Measurements from ENCODE around the gene ADIPOQ. TPM values are rescaled to one million over a fixed set of nuclear protein-coding genes. Genes with fewer than 3 reads are reported as not detected.
"Not testable (repeated sequence)": the region's sequence is repeated elsewhere in the genome, so short reads cannot be mapped to it uniquely, and the experiment has no call there.

ADIPOQ gene
- total RNA-seq, 1 experiment from 2014 or later, result not detected

- Histone ChIP-seq H3K79me2 (ENCODE audit: insufficient read depth, low read length) (no peaks in the 10 kb centered on the region), H3K23me2 (ENCODE audit: insufficient read length, low read depth, low read length, poor library complexity, severe bottlenecking) (no peaks in the 10 kb centered on the region), H3K79me1 (ENCODE audit: insufficient read depth, low read depth, low read length, poor library complexity, severe bottlenecking) (no peaks in the 10 kb centered on the region), H3K18ac (ENCODE audit: insufficient read length, low read depth, low read length) (no peak overlapping the region), H2BK20ac (ENCODE audit: low read depth, low read length, poor library complexity, severe bottlenecking) (no peak overlapping the region), H4K20me1 (ENCODE audit: control insufficient read depth, insufficient read depth, insufficient read length) (no peaks in the 10 kb centered on the region), H3K4ac (ENCODE audit: low read depth, low read length) (no peak overlapping the region), H3K9me3 (ENCODE audit: control insufficient read depth, low read depth, low read length) (no peaks in the 10 kb centered on the region), H3K4me2 (ENCODE audit: insufficient read depth, insufficient read length, low read length) (no peak overlapping the region), H3K27me3 (ENCODE audit: insufficient read depth, low read length) (no peaks in the 10 kb centered on the region), H3K9ac (ENCODE audit: extremely low read depth, insufficient read length, low read length) (no peak overlapping the region), H3K56ac (ENCODE audit: insufficient read length, low read depth, low read length) (no peak overlapping the region), H4K8ac (replicated peaks; ENCODE audit: insufficient read length, low read depth, low read length) (no peak overlapping the region), H3K27ac (ENCODE audit: insufficient read length, low read depth, low read length) (no peak overlapping the region), H3K14ac (ENCODE audit: insufficient read depth, low read length) (no peak overlapping the region), H2BK120ac (ENCODE audit: low read depth, low read length, poor library complexity, severe bottlenecking) (no peak overlapping the region), H2BK12ac (ENCODE audit: insufficient read length, low read depth, low read length) (no peak overlapping the region), H3K23ac (ENCODE audit: insufficient read length, low read depth, low read length) (no peak overlapping the region), H3K4me1 (ENCODE audit: insufficient read depth, low read length) (peaks cover 11% of the 10 kb centered on the region; the same call in 1 of the 2 replicates), H2BK5ac (ENCODE audit: insufficient read length, low read length) (no peak overlapping the region), H4K91ac (ENCODE audit: insufficient read length, low read depth, low read length) (no peak overlapping the region), H4K5ac (ENCODE audit: insufficient read length, low read depth, low read length) (no peak overlapping the region), H3T11ph (ENCODE audit: low read length) (no peak overlapping the region), H2BK15ac (ENCODE audit: low read depth, low read length) (no peak overlapping the region), H2AFZ (ENCODE audit: low read length) (no peak overlapping the region), H2AK5ac (ENCODE audit: insufficient read length, low read length) (no peak overlapping the region)
- H3K27me3 Mint-ChIP-seq (ENCODE audit: low read depth), result no peaks in the 10 kb centered on the region
- peak overlapping the region; percentile 1 to 75 (median 25); a peak in 4 of 7 replicates for H3K27ac Mint-ChIP-seq
- no peak for TF ChIP-seq CTCF (conservative IDR thresholded peaks at IDR 0.05)
- H3K4me1 Mint-ChIP-seq, result peaks cover 47 to 56% of the 10 kb centered on the region in 2 experiments
- DNase-seq, result no peak
- H3K9me3 Mint-ChIP-seq, result peaks cover 4 to 6% of the 10 kb centered on the region in 2 experiments; a peak in 3 of 5 replicates
- no CpG with 5 or more reads among the region's 6 CpGs for WGBS (ENCODE audit: extremely low coverage, insufficient read length, low lambda C conversion rate)
- H3K36me3 Mint-ChIP-seq (ENCODE audit: insufficient read depth in 1 of 3, low read depth in 3 of 3), result 0 out of 7 replicates have a peak, but pooled peaks cover 0 to 4% (median 0%) of the 10 kb centered on the region in 3 experiments
- H3K4me3 Mint-ChIP-seq, result peak overlapping the region in 1 of 2 experiments; percentile 33; a peak in 1 of 5 replicates
Observed at GRCh38 chr3:186888569-186888968, 46.1 kb downstream of the ADIPOQ start.

- H3K36me3 Mint-ChIP-seq (ENCODE audit: insufficient read depth in 1 of 3, low read depth in 3 of 3); DNase-seq: not testable (repeated sequence)
Observed at GRCh38 chr3:186889698-186890097, 47.2 kb downstream of the ADIPOQ start.

More at GRCh38 chr3:186889698-186890097, 47.2 kb downstream of the ADIPOQ start:
- not testable (repeated sequence) for H3K27ac Mint-ChIP-seq; H3K4me3 Mint-ChIP-seq; H4K91ac ChIP-seq (ENCODE audit: insufficient read length, low read depth, low read length); H3K23ac ChIP-seq (ENCODE audit: insufficient read length, low read depth, low read length); H3K14ac ChIP-seq (ENCODE audit: insufficient read depth, low read length); H2AK5ac ChIP-seq (ENCODE audit: insufficient read length, low read length); H2BK5ac ChIP-seq (ENCODE audit: insufficient read length, low read length); H3K79me2 ChIP-seq (ENCODE audit: insufficient read depth, low read length); H3K56ac ChIP-seq (ENCODE audit: insufficient read length, low read depth, low read length); H3K27me3 ChIP-seq (ENCODE audit: insufficient read depth, low read length); H2BK15ac ChIP-seq (ENCODE audit: low read depth, low read length); H4K8ac ChIP-seq (replicated peaks; ENCODE audit: insufficient read length, low read depth, low read length); H2BK12ac ChIP-seq (ENCODE audit: insufficient read length, low read depth, low read length); H3T11ph ChIP-seq (ENCODE audit: low read length); H3K79me1 ChIP-seq (ENCODE audit: insufficient read depth, low read depth, low read length, poor library complexity, severe bottlenecking); H3K9ac ChIP-seq (ENCODE audit: extremely low read depth, insufficient read length, low read length); H3K23me2 ChIP-seq (ENCODE audit: insufficient read length, low read depth, low read length, poor library complexity, severe bottlenecking); H3K9me3 ChIP-seq (ENCODE audit: control insufficient read depth, low read depth, low read length); H3K27me3 Mint-ChIP-seq (ENCODE audit: low read depth); H3K4me2 ChIP-seq (ENCODE audit: insufficient read depth, insufficient read length, low read length); H4K5ac ChIP-seq (ENCODE audit: insufficient read length, low read depth, low read length); H3K4ac ChIP-seq (ENCODE audit: low read depth, low read length); H4K20me1 ChIP-seq (ENCODE audit: control insufficient read depth, insufficient read depth, insufficient read length); H2AFZ ChIP-seq (ENCODE audit: low read length); H2BK20ac ChIP-seq (ENCODE audit: low read depth, low read length, poor library complexity, severe bottlenecking); H3K18ac ChIP-seq (ENCODE audit: insufficient read length, low read depth, low read length); H3K27ac ChIP-seq (ENCODE audit: insufficient read length, low read depth, low read length); H2BK120ac ChIP-seq (ENCODE audit: low read depth, low read length, poor library complexity, severe bottlenecking)
- no CpG with 5 or more reads among the region's 4 CpGs for WGBS (ENCODE audit: extremely low coverage, insufficient read length, low lambda C conversion rate)
- peaks cover 51 to 60% of the 10 kb centered on the region in 2 experiments for H3K4me1 Mint-ChIP-seq
- peaks cover 11% of the 10 kb centered on the region; the same call in 1 of the 2 replicates for H3K4me1 ChIP-seq (ENCODE audit: insufficient read depth, low read length)
- H3K9me3 Mint-ChIP-seq, result peaks cover 9 to 11% of the 10 kb centered on the region in 2 experiments; a peak in 4 of 5 replicates

Measured in H9 (cell line).